SK-N-SH (cell line): ENCODE data around the gene PDE4D. TPM values are rescaled to one million over a fixed set of nuclear protein-coding genes. Genes with fewer than 3 reads are reported as not detected.
"Not testable (repeated sequence)": the region's sequence is repeated elsewhere in the genome, so short reads cannot be mapped to it uniquely, and the experiment has no call there.

Experiments
- CTCF ChIA-PET: fragments of 300-600, 350-600 bp; formaldehyde crosslinking; extraction: SDS; loops from one replicate; lab custom pipeline; 2021; lab: Yijun Ruan, JAX
- POLR2A ChIA-PET: fragments of 350-600 bp; sonication (Branson Sonifier 250); formaldehyde crosslinking; extraction: SDS; loops from one replicate; lab custom pipeline; 2020; ENCODE audit warnings: antibody characterized with exemption, inconsistent platforms; lab: Yijun Ruan, JAX
- DNase-seq: peaks from one replicate; pipeline ENCODE4 v3.0.0; 2012
- H2AFZ ChIP-seq: fragments of 200-600 bp; sonication (generic); 2 replicates; pipeline ENCODE4 v1.8.1; 2016; ENCODE audit warnings: antibody characterized with exemption, mild to moderate bottlenecking, low read depth
- H3F3A ChIP-seq: fragments of 200-600 bp; sonication (generic); replicated peaks from 2 replicates; pipeline ENCODE3; 2016; ENCODE audit warnings: antibody characterized with exemption, mild to moderate bottlenecking; ENCODE audit not compliant: insufficient read depth
- H3K27ac ChIP-seq, 2 experiments: fragments of 200-500 bp in 1 of 2; fragments of 200-600 bp in 1 of 2; sonication (Bioruptor generic) in 1 of 2; sonication (generic), shearing (Covaris generic) in 1 of 2; 2 replicates each; pipeline versions ENCODE4 v1.5.1 to v1.6.1; 2014 to 2016; ENCODE audit warnings: low read depth in 2 of 2, inconsistent platforms in 1 of 2, low read length in 1 of 2, mild to moderate bottlenecking in 1 of 2, mixed read lengths in 1 of 2
- H3K27me3 ChIP-seq: fragments of 200-600 bp; sonication (generic), shearing (Covaris generic); 2 replicates; pipeline ENCODE4 v1.6.1; 2016; ENCODE audit warnings: mixed run types; ENCODE audit not compliant: insufficient read depth
- H3K36me3 ChIP-seq, 2 experiments: fragments of 200-500 bp in 1 of 2; fragments of 200-600 bp in 1 of 2; sonication (Bioruptor generic) in 1 of 2; sonication (generic) in 1 of 2; replicated peaks in 1 of 2; 2 replicates each; pipeline versions ENCODE3 to v1.5.1; 2014 to 2016; ENCODE audit warnings: low read length in 1 of 2, mild to moderate bottlenecking in 1 of 2; ENCODE audit not compliant: insufficient read depth in 2 of 2, control insufficient read depth in 1 of 2
- H3K4me1 ChIP-seq, 2 experiments: fragments of 200-500 bp in 1 of 2; fragments of 200-600 bp in 1 of 2; sonication (Bioruptor generic) in 1 of 2; sonication (generic), shearing (Covaris generic) in 1 of 2; 2 replicates each; pipeline versions ENCODE4 v1.5.1 to v1.6.1; 2014 to 2016; ENCODE audit warnings: low read depth in 1 of 2, low read length in 1 of 2, mixed run types in 1 of 2; ENCODE audit not compliant: insufficient read depth in 2 of 2, control insufficient read depth in 1 of 2
- H3K4me2 ChIP-seq: fragments of 200-600 bp; sonication (generic), shearing (Covaris generic); 2 replicates; pipeline ENCODE4 v1.6.1; 2017; ENCODE audit warnings: mixed run types
- H3K4me3 ChIP-seq, 2 experiments: fragments of 200-500 bp in 1 of 2; fragments of 200-600 bp in 1 of 2; sonication (Bioruptor generic) in 1 of 2; sonication (generic), shearing (Covaris generic) in 1 of 2; 2 replicates each; pipeline versions ENCODE4 v1.5.1 to v1.8.1; 2014 to 2016; ENCODE audit warnings: low read depth in 2 of 2, inconsistent platforms in 1 of 2, low read length in 1 of 2, mild to moderate bottlenecking in 1 of 2, mixed read lengths in 1 of 2, moderate library complexity in 1 of 2
- H3K79me2 ChIP-seq: fragments of 200-600 bp; sonication (generic); 2 replicates; pipeline ENCODE4 v1.8.1; 2017; ENCODE audit warnings: mild to moderate bottlenecking; ENCODE audit not compliant: insufficient read depth
- H3K9ac ChIP-seq: fragments of 200-600 bp; sonication (generic); 2 replicates; pipeline ENCODE4 v1.6.1; 2017; ENCODE audit warnings: mixed run types
- H3K9me2 ChIP-seq: fragments of 200-600 bp; sonication (generic); 2 replicates; pipeline ENCODE4 v1.6.1; 2017; ENCODE audit warnings: mixed run types
- H3K9me3 ChIP-seq: fragments of 200-600 bp; sonication (generic); 2 replicates; pipeline ENCODE4 v1.6.1; 2017; ENCODE audit warnings: mixed run types, mild to moderate bottlenecking, moderate library complexity
- H4K20me1 ChIP-seq: fragments of 200-600 bp; sonication (generic); 2 replicates; pipeline ENCODE4 v1.6.1; 2017; ENCODE audit warnings: mild to moderate bottlenecking, mixed run types; ENCODE audit not compliant: insufficient read depth
- CHD2 ChIP-seq: fragments of 150-350 bp; IDR thresholded peaks from 2 replicates; pipeline ENCODE4 v1.6.1; 2018; ENCODE audit warnings: low read length; ENCODE audit not compliant: partially characterized antibody
- ELF1 ChIP-seq: IDR thresholded peaks from 2 replicates; pipeline ENCODE4 v1.4.0; 2012
- EP300 ChIP-seq, 2 experiments: IDR thresholded peaks; 2 replicates each; pipeline versions ENCODE4 v1.4.0 to v1.6.1; 2012; ENCODE audit warnings: borderline replicate concordance in 1 of 2, low read depth in 1 of 2, low read length in 1 of 2
- EZH2phosphoT487 ChIP-seq: fragments of 200-600 bp; sonication (generic); IDR thresholded peaks from 2 replicates; pipeline ENCODE4 v1.6.1; 2017; ENCODE audit warnings: low read depth, mixed run types, mild to moderate bottlenecking, antibody characterized with exemption, moderate library complexity, borderline replicate concordance
- FOSL2 ChIP-seq: IDR thresholded peaks from 2 replicates; pipeline ENCODE4 v1.4.0; 2012; ENCODE audit warnings: low read depth, mild to moderate bottlenecking, moderate library complexity, borderline replicate concordance
- FOXJ3 ChIP-seq: sonication (generic); formaldehyde crosslinking; IDR thresholded peaks from 2 replicates; pipeline ENCODE4 v1.5.1; 2020; ENCODE audit warnings: mild to moderate bottlenecking, missing genetic modification reagents
- FOXM1 ChIP-seq: IDR thresholded peaks from 2 replicates; pipeline ENCODE4 v1.4.0; 2012; ENCODE audit warnings: low read depth, mild to moderate bottlenecking
- GATA2 ChIP-seq: sonication (generic); formaldehyde crosslinking; IDR thresholded peaks from 2 replicates; pipeline ENCODE4 v1.5.0; 2020; ENCODE audit warnings: mild to moderate bottlenecking, missing genetic modification reagents
- IRF3 ChIP-seq: fragments of 150-350 bp; IDR thresholded peaks from 2 replicates; pipeline ENCODE4 v1.6.1; 2016; ENCODE audit warnings: mild to moderate bottlenecking, low read depth, low read length
- MEF2A ChIP-seq: IDR thresholded peaks from 2 replicates; pipeline ENCODE4 v1.4.0; 2012; ENCODE audit warnings: low read depth, borderline replicate concordance
- MXI1 ChIP-seq: IDR thresholded peaks from 2 replicates; pipeline ENCODE4 v1.6.1; 2012; ENCODE audit warnings: mild to moderate bottlenecking, low read depth, low read length, improper control_type of control experiment
- NFIC ChIP-seq: IDR thresholded peaks from 2 replicates; pipeline ENCODE4 v1.4.0; 2012; ENCODE audit warnings: borderline replicate concordance
- NRF1 ChIP-seq: IDR thresholded peaks from 2 replicates; pipeline ENCODE4 v1.6.1; 2012; ENCODE audit warnings: low read depth, mild to moderate bottlenecking, low read length
- RAD21 ChIP-seq: IDR thresholded peaks from 2 replicates; pipeline ENCODE4 v1.6.1; 2012; ENCODE audit warnings: mild to moderate bottlenecking, low read length
- RCOR1 ChIP-seq: fragments of 150-350 bp; IDR thresholded peaks from 2 replicates; pipeline ENCODE4 v1.6.1; 2017; ENCODE audit warnings: antibody characterized with exemption, low read length
- RFX5 ChIP-seq: IDR thresholded peaks from 2 replicates; pipeline ENCODE4 v1.6.1; 2012; ENCODE audit warnings: mild to moderate bottlenecking, improper control_type of control experiment, low read length
- SIN3A ChIP-seq: IDR thresholded peaks from 2 replicates; pipeline ENCODE4 v1.6.1; 2012; ENCODE audit warnings: low read depth, mild to moderate bottlenecking, low read length, moderate library complexity, borderline replicate concordance
- SMC3 ChIP-seq: IDR thresholded peaks from 2 replicates; pipeline ENCODE4 v1.6.1; 2012; ENCODE audit warnings: low read depth, low read length, improper control_type of control experiment
- TCF12 ChIP-seq: IDR thresholded peaks from 2 replicates; pipeline ENCODE4 v1.4.0; 2012
- WGBS: methylation state at CpG from one replicate; pipeline ENCODE4 v1.1.6; 2017; ENCODE audit warnings: low lambda C conversion rate; 5-methylcytosine and 5-hydroxymethylcytosine counted together
- polyA plus RNA-seq, 3 experiments: library from polyadenylated mRNA; depleted of rRNA; stranded (reverse); fragments of >200 nt; gene quantifications; 2 replicates each; pipeline ENCODE4 v1.2.3, GENCODE V29; 2012
- TF ChIP-seq, protein P1 (sequence below): IDR thresholded peaks from 2 replicates; pipeline ENCODE4 v1.4.0; 2012; ENCODE audit warnings: low read depth

PDE4D gene
- polyA plus RNA-seq, 1 of the 3 experiments (the other 2 are of a cell fraction): 2.4 TPM

DNA sequence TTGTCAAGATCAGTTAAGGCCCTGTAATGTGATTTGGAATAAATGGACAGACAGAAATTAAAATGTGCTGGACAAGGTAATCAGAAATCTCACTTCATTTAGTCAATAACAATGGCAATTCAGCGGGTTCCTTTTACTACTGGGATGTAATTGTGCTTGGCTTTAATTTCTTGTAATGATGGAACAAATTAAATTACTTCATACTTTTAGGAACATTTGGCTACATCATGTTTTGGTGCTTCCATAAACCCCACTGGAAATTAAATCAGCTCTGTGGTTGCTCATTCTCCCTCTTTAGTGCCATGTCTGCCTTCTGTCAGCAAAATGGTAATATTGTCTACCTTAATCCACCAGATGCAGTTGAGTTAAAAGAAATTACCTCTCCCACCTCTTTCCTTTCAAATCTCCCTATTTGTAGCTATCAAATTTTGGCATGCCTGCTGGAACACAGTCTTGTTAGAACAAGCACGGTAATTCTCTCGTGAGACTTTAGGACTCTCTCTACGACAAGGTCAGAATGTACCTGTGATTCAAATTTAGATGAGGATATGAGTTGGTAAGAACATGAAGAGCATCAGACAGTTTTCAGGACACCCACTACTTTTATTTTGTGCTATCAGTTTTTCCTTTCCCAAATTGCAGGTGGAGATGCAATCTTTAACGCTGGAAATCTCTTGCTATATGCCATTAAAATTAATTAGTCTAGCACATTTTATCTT is 834.4 kb downstream of the PDE4D start:
- no peak for DNase-seq
- ChIA-PET CTCF (interaction anchor here (0.7 to 1.1 kb wide), 3 partner anchors 11 to 218 kb away, joined by 3 to 5 read pairs (median 3); no protein-coding TSS in a partner anchor), POLR2A (no interaction called here)
- H3K27me3 ChIP-seq: no peaks in the 10 kb centered on the region
- no peaks in the 10 kb centered on the region for H3K9me3 ChIP-seq
- no peaks in the 10 kb centered on the region for H3K36me3 ChIP-seq
- H3K4me1 ChIP-seq: peaks cover 0 to 9% of the 10 kb centered on the region in 2 experiments; a peak in 2 of 4 replicates
- H4K20me1 ChIP-seq: no peaks in the 10 kb centered on the region
- peak overlapping the region in 1 of 2 experiments; percentile 77; a peak in 2 of 4 replicates for H3K27ac ChIP-seq
- no peak overlapping the region for H3K4me2 ChIP-seq
- no peak overlapping the region for H3K9ac ChIP-seq
- no peaks in the 10 kb centered on the region for H3K9me2 ChIP-seq
- TF ChIP-seq FOXJ3 (0 out of 2 replicates have a peak, but pooled peaks have one; percentile 26), NRF1 (no peak), TCF12 (no peak), CHD2 (no peak), EZH2phosphoT487 (no peak), RAD21 (no peak), FOSL2 (no peak), IRF3 (no peak), MXI1 (no peak), MEF2A (no peak), NFIC (no peak), RCOR1 (peak; percentile 46), EP300 (IDR thresholded peaks at IDR 0.05; ENCODE audit: borderline replicate concordance in 1 of 2, low read depth in 1 of 2, low read length in 1 of 2) (peak in 1 of 2 experiments; percentile 55; a peak in 1 of 4 replicates), SIN3A (no peak), GATA2 (CRISPR knock-in tag) (peak; percentile 43; the same call in 1 of the 2 replicates), SMC3 (no peak)
- TF ChIP-seq, all 33 proteins: peak for 4
- Histone ChIP-seq H3F3A (no peaks in the 10 kb centered on the region), H3K79me2 (no peaks in the 10 kb centered on the region), H3K4me3 (no peak overlapping the region), H2AFZ (no peak overlapping the region)
- WGBS: 38% methylated on average over 5 of the region's 5 CpGs

GRCh38 chr5:59058237-59058636 is 835.3 kb downstream of the PDE4D start:
- CTCF ChIA-PET: interaction anchor here (1.6 kb wide), 1 partner anchor 23 kb away, joined by 11 read pairs; no protein-coding TSS in a partner anchor

DNA sequence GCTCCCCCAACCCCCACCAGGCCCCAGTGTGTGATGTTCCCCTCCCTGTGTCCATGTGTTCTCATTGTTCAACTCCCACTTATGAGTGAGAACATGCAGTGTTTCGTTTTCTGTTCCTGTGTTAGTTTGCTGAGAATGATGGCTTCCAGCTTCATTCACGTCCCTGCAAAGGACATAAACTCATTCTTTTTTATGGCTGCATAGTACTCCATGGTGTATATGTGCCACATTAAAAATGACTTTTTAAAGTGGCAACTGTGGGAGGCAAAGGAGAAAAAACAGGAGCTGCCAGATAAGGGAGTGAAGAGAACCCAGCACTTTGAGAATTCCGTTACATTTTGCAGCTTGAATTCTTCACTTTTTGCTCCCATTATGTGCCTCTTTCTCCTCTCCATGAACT is 836.9 kb downstream of the PDE4D start:
- CTCF ChIA-PET: interaction anchor here (0.6 to 1.6 kb wide), 4 partner anchors 21 to 170 kb away, joined by 3 to 11 read pairs (median 3); no protein-coding TSS in a partner anchor
- H2AFZ ChIP-seq, H3K79me2 ChIP-seq, H3F3A ChIP-seq, H4K20me1 ChIP-seq, H3K4me3 ChIP-seq, H3K9me3 ChIP-seq, H3K4me1 ChIP-seq, H3K36me3 ChIP-seq, H3K9ac ChIP-seq, H3K4me2 ChIP-seq, POLR2A ChIA-PET, DNase-seq, H3K9me2 ChIP-seq, H3K27me3 ChIP-seq, H3K27ac ChIP-seq: not testable (repeated sequence)
- 82% methylated on average over 3 of the region's 3 CpGs for WGBS

More at GRCh38 chr5:59058237-59058636, 835.3 kb downstream of the PDE4D start:
- no peak for DNase-seq
- Histone ChIP-seq H3K9ac (no peak overlapping the region), H3K4me2 (no peak overlapping the region), H3F3A (no peaks in the 10 kb centered on the region), H2AFZ (no peak overlapping the region), H3K9me2 (no peaks in the 10 kb centered on the region), H3K27ac (peak overlapping the region in 1 of 2 experiments; percentile 62; a peak in 2 of 4 replicates), H4K20me1 (no peaks in the 10 kb centered on the region), H3K9me3 (no peaks in the 10 kb centered on the region), H3K4me3 (no peak overlapping the region), H3K4me1 (peaks cover 0 to 9% of the 10 kb centered on the region in 2 experiments; a peak in 2 of 4 replicates), H3K27me3 (no peaks in the 10 kb centered on the region), H3K79me2 (no peaks in the 10 kb centered on the region), H3K36me3 (no peaks in the 10 kb centered on the region)
- POLR2A ChIA-PET: no interaction called here
- 53% methylated on average over 1 of the region's 1 CpG for WGBS
- TF ChIP-seq TCF12: no peak
- no peak for TF ChIP-seq SIN3A
- TF ChIP-seq ELF1: no peak
- no peak for TF ChIP-seq FOXM1
- no peak for TF ChIP-seq RFX5
- TF ChIP-seq, protein P1, sequence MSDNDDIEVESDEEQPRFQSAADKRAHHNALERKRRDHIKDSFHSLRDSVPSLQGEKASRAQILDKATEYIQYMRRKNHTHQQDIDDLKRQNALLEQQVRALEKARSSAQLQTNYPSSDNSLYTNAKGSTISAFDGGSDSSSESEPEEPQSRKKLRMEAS: no peak
- no peak for TF ChIP-seq RAD21
